Activated CD4-positive, CD25-positive, alpha-beta regulatory T cell treated with anti-CD3 and anti-CD28 coated beads, Interleukin-2, amount 50 U/mL, for 24 hours (primary cell): Measurements from ENCODE around the gene RNF167.
A peak's percentile ranks its signal among the peaks of the same experiment; 100 is the strongest.
"Not testable (repeated sequence)": the region's sequence is repeated elsewhere in the genome, so short reads cannot be mapped to it uniquely, and the experiment has no call there.

Source experiments
- ATAC-seq, 2 donors: fragments of 150-1000 bp; cut with Tn5 transposase; one replicate each; pipeline ENCODE4 v1.10.0; 2021; ENCODE audit warnings: mild to moderate bottlenecking in 1 of 2, moderate library complexity in 1 of 2

RNF167 gene

DNA sequence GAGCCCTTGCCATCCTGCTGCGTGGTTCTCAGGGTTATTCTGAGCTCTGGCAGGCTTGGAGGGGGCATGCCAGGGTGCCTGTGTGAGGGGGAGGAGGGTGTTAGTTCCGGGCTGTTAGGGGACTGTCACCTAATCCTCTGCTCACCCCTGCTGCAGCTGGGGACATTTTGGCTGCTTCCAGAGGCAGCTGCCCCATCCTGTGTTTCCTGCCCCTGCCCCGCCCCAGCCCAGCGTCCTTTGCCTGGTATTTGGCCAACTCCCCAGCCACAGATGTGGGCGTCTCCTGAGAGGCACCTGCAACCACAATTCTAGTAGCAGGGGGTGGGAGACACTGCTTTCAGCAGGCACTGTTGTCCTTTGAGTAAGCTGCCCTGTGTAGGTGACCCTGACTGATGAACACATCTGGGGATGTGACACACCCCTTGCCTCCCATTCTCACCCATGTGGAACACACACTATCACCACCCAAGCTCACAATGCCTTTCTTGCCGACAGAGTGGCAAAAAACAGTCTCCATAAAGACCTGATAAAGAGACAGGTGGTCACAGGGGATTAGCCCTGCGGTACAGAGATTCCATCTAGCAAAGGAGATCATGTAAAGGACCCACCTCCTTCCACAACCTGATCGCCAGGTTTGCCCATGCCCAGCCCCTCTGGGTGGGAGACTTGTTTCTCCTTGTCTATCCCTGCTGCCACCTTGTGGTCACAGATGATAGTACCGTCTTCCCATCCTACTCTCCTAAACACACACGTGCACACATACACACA lies 36.8 kb upstream of the RNF167 start, which contains the start of gene CHRNE:
Gene CHRNE (minus strand): TSS at position 48 of the 768 bp plus-strand sequence. CDS start 35 bp downstream, at position 13.
- ATAC-seq = peak; percentile 27 to 32

DNA sequence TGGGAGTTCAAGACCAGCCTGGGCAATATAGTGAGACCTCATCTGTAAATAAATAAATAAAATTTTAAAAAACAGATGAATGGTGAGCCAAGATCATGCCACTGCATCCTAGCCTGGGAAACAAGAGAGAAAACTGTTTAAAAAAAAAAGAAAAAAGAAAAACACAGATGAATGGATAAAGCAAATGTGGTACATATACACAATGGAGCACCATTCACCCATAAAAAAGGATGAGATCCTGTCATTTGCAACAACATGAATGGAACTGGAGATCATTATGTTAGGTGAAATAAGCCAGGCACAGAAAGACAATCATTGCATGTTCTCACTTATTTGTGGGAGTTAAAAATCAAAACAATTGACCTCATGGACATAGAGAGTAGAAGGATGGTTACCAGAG lies 33.4 kb upstream of the RNF167 start:
- ATAC-seq = not testable (repeated sequence)

DNA sequence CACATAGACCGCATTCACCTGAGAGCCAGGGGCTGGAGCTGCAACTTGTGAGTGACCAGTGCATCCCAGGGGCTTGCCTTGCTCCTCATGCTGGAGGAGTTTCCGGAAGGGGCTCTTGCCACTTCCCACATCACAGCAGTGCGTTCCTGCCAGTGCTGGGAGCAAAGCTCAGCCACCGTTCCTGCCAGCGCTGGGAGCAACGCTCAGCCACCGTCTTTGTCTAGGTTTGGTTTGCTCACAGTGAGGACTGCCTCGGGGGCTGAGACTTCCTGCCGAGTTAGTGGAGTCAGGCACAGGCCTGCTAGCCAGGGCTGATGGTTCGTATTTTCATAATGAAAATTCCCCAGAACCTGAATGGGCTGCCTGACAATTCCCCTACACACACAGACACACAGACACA lies 31.8 kb upstream of the RNF167 start:
- no peak for ATAC-seq

DNA sequence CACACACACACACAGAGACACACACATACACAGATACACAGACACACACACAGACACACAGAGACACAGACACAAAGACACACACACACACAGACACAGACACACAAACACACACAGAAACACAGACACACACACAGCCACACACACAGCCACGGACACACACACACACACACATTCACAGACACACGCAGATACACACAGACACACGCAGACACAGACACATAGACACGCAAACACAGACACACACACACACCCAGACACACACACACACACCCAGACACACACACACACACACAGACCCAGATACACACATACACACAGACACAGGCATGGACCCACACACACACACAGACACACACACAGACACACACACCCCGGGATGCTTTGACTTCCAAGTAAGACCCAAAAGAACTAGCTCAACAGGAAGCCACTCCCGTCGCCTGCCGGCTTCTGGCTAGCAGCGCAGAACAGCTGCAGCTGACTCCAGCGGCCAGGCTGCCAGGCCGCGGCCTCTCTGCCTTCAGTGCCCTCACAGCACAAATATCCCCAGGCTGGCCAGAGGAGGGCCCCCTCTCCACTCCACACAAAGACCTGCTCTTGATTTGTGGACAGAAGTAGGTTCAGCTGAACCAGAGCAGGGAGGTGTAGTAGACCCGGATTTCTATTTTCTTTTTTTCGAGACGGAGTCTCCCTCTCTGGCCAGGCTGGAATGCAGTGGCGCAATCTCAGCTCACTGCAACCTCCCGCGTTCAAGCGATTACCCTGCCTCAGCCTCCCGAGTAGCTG lies 31.2 kb upstream of the RNF167 start:
- peak; percentile 91 to 93 for ATAC-seq

DNA sequence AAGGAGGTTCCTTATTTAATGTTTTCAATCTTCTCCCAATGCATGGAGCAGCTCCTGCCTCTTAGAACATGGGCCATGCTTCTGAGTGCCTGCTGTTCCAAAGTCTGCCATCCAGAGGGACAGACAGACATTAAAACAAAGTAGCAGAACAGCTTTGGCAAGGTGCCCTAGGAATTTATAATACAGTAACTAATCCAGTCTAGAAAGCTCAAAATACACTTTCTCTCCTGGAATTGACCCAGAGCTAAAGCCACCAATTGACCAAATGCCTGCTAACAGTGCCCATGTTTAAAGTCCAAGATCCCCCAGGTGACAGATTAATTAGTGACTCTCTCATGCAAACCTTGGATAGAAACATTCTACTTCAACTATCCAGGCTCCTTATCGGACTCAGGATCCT lies 26.1 kb upstream of the RNF167 start:
- ATAC-seq = no peak

DNA sequence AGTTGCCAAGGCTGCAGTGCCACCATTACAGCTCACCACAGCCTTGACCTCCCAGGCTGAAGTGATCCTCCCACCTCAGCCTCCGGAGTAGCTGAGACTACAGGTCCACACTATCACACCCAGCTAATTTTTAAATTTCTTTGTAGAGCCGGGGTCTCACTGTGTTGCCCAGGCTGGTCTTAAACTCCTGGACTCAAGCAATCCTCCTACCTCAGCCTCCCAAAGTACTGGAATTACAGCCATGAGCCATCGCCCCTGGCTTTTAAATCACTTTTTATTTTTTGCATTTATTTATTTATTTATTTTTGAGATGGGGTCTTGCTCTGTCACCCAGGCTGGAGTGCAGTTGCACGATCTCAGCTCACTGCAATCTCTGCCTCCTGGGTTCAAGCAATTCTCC lies 25.5 kb upstream of the RNF167 start:
- ATAC-seq = not testable (repeated sequence)

DNA sequence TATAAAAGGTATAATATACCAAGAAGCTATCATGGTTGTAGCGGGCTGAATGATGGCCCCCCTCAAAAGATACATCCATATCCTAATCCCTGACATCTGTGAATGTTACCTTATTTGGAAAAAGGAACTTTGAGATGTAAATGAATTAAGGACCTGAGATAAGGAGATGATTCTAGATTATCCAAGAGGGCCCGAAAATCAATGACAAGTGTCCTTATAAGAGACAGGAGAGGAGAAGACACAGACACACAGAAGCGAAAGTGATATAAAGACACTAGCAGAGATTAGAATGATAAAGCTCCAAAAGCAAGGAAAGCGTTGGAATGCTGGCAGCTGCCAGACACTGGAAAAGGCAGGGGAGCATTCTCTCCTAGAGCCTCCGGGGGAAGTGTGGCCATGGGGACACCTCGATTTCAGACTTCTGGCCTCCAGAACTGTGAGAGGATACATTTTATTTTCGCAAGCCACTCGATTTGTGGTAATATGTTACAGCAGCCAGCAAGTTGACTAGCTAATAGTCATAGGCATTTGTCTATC lies 20.5 kb upstream of the RNF167 start:
- ATAC-seq = no peak

DNA sequence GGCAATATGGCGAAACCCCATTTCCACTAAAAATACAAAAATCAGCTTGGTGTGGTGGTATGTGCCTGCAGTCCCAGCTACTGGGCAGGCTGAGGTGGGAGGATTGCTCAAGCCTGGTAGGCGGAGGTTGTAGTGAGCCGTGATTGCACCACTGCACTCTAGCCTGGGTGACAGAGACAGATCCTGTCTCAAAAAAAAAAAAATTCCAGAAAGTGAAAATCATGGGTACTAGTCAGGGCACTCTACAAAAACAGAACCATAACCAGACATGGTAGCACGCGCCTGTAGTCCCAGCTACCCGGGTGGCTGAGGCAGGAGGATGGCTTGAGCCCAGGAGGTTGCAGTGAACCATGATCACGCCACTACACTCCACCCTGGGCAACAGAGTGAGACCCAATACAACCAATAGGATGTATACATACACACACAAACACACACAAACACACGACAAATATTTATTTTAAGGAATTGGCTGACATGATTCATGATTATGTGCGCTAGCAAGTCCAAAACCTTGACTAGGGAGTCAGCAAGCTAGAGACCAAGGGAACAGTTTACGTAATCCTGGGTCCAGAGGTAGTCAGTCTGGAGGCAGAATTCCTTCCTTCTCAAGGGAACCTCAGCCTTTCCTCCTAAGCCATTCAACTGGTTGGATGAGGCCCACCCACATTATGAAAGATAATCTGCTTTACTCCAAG lies 19.6 kb upstream of the RNF167 start:
- ATAC-seq = no peak

DNA sequence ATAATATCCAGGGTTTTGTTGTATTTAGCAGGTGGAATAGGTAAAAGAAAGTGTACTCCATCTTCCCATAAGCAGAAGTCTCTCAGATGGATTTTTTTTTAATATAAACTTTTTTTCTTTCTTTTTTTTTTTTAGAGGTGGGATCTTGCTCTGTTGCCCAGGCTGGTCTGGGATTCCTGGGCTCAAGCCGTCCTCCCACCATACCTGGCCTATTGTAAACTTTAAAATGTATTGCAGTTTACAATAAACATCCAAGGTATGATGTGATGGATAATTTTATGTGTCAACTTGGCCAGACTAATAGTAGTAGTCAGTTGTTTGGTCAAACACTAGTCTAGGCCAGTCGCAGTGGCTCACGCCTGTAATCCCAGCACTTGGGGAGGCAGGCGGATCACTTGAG lies 18.7 kb upstream of the RNF167 start:
- ATAC-seq = no peak

DNA sequence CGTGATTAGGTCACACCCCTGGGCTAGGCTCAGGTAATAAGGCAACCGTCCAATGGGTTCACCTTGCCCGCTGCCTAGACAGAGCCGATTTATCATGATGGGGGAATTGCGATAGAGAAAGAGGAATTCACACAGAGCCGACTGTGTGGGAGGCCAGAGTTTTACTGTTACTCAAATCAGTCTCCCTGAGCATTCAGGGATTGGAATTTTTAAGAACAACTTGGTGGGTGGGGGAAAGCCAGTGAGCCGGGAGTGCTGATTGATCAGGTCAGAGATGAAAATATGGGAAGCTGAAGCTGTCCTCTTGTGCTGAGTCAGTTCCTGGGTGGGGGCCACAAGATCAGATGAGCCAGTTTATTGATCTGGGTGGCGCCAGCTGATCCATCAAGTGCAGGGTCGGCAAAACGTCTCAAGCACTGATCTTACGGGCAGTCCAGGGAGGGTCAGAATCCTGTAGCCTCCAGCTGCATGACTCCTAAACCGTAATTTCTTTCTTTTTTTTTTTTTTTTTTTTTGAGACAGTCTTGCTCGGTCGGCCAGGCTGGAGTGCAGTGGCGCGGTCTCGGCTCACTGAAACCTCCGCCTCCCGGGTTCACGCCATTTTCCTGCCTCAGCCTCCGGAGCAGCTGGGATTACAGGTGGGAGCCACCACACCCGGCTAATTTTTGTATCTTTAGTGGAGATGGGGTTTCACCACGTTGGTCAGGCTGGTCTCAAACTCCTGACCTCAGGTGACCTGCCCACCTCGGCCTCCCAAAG lies 13.3 kb upstream of the RNF167 start:
- ATAC-seq = not testable (repeated sequence)

DNA sequence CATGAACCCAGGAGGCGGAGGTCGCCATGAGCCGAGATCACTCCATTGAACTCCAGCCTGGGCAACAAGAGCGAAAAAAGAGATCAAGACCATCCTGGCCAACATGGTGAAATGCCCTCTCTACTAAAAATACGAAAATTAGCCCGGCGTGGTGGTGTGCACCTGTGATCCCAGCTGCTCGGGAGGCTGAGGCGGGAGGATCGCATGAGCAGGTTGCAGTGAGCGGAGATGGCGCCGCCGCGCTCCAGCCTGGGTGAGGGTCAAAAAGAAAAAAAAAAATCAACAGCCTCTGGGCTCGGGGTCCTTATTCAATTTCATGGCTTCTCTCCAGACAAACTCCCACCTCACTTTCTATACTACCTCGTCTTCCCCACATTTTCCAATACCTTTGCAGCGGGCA lies 11.2 kb upstream of the RNF167 start:
- ATAC-seq = no peak

DNA sequence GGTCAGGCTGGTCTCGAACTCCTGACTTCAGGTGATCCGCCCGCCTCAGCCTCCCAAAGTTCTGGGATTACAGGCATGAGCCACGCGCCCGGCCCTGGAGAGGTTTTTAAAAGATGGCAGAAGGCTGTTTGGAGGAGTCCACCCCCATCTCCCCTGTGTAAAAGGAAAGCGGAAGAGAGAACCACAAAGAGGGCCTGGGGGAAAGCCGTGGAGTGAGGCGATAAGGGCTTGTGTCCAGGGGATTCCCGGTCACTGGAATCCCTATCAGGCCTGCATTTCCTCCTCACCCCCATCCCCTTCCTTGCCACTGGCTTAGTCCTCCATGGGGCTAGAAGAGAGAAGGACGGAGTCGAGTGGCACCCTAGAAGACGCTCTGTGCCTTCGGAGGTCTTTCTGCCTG lies 8.1 kb upstream of the RNF167 start, which contains the start of gene GP1BA:
Gene GP1BA (plus strand): TSS at position 315 of the 400 bp plus-strand sequence. CDS start 328 bp downstream, outside the sequence.
- ATAC-seq = no peak

DNA sequence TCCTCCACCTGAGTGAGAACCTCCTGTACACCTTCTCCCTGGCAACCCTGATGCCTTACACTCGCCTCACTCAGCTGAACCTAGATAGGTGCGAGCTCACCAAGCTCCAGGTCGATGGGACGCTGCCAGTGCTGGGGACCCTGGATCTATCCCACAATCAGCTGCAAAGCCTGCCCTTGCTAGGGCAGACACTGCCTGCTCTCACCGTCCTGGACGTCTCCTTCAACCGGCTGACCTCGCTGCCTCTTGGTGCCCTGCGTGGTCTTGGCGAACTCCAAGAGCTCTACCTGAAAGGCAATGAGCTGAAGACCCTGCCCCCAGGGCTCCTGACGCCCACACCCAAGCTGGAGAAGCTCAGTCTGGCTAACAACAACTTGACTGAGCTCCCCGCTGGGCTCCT lies 7.3 kb upstream of the RNF167 start:
- no peak for ATAC-seq

DNA sequence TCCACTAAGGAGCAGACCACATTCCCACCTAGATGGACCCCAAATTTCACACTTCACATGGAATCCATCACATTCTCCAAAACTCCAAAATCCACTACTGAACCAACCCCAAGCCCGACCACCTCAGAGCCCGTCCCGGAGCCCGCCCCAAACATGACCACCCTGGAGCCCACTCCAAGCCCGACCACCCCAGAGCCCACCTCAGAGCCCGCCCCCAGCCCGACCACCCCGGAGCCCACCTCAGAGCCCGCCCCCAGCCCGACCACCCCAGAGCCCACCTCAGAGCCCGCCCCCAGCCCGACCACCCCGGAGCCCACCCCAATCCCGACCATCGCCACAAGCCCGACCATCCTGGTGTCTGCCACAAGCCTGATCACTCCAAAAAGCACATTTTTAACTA lies 6.4 kb upstream of the RNF167 start:
- no peak for ATAC-seq

DNA sequence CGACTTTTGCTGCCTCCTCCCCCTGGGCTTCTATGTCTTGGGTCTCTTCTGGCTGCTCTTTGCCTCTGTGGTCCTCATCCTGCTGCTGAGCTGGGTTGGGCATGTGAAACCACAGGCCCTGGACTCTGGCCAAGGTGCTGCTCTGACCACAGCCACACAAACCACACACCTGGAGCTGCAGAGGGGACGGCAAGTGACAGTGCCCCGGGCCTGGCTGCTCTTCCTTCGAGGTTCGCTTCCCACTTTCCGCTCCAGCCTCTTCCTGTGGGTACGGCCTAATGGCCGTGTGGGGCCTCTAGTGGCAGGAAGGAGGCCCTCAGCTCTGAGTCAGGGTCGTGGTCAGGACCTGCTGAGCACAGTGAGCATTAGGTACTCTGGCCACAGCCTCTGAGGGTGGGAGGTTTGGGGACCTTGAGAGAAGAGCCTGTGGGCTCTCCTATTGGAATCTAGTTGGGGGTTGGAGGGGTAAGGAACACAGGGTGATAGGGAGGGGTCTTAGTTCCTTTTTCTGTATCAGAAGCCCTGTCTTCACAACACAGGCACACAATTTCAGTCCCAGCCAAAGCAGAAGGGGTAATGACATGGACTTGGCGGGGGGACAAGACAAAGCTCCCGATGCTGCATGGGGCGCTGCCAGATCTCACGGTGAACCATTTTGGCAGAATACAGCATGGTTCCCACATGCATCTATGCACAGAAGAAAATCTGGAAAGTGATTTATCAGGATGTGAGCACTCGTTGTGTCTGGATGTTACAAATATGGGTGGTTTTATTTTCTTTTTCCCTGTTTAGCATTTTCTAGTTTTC lies 5.7 kb upstream of the RNF167 start:
- ATAC-seq = no peak

DNA sequence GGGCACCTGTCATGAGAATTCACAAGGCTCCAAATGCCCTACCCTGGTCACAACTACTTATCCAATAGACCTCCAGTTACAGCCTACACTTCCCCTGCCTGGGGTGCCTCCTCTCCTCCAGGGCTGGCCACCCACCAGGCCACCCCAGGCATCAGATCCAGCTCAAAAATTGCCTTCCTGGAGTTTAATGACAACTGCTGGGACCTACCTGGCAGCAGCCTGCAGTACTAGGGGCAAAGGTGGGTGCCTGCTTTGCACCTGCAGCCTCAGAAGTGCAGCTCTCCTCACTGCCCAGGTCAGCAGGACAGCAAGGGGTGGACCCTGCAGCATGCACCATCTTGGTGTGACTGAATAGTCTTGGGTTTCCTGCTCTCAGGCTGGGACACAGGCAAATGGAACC lies 4.4 kb upstream of the RNF167 start:
- ATAC-seq = no peak

DNA sequence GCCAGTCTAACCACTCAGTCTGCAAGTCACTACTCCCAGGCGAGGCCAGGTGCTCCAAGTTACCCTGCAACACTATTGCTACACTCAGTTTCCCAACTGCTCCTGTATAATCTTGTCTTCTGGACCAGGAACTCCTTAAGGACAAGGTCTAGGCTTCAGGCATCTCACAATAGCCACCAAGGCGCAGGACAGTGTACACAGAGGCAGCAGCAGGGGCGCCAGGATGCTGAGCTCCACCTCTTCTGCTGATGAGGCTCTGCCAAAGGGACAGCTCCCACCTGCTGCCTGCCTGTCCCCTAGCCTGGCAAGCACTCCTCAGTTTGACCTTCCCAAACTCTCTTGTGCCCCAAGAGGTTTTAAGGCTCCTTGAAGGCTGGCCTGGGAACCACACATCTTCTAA lies 3.6 kb upstream of the RNF167 start:
- ATAC-seq = no peak

DNA sequence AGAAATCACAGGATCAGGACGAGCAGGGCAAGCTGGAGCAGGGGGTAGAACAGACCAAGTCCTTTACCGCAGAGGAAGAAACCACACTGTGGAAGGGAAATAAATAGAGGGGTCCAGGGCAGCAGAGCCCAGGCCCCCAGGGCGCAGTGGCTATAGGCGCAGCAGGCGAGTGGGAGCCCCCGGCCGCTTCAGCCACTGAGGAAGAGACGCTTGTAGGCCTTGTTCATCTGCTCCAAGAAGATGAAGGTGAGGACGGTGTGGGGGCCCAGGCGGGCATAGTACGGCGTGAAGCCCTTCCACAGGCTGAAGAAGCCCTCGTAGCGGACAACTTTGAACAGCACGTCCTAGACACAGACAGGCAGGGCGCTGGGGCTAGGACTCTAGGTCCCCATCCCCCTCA lies 2.5 kb upstream of the RNF167 start:
- ATAC-seq = no peak

DNA sequence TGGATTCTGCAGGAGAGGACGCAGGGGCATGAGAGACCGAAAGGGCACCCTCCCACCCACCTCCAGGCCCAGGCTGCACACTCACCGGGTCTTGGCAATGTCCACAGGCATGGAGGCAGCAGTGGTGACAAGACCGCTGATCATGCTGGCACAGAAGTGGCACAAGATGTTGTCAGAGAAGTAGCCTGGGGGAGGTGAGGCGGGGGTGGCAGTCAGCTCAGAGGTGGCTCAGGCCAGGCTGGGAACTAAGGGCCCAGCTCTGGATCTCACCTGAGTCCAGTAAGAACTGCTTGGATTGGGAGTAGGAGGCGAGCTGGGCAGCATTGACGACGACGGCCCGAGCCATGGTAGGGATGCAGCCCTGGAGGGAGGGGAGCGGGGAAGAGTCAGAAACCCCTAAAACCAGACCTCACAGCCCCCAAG lies 2.0 kb upstream of the RNF167 start:
- no peak for ATAC-seq

DNA sequence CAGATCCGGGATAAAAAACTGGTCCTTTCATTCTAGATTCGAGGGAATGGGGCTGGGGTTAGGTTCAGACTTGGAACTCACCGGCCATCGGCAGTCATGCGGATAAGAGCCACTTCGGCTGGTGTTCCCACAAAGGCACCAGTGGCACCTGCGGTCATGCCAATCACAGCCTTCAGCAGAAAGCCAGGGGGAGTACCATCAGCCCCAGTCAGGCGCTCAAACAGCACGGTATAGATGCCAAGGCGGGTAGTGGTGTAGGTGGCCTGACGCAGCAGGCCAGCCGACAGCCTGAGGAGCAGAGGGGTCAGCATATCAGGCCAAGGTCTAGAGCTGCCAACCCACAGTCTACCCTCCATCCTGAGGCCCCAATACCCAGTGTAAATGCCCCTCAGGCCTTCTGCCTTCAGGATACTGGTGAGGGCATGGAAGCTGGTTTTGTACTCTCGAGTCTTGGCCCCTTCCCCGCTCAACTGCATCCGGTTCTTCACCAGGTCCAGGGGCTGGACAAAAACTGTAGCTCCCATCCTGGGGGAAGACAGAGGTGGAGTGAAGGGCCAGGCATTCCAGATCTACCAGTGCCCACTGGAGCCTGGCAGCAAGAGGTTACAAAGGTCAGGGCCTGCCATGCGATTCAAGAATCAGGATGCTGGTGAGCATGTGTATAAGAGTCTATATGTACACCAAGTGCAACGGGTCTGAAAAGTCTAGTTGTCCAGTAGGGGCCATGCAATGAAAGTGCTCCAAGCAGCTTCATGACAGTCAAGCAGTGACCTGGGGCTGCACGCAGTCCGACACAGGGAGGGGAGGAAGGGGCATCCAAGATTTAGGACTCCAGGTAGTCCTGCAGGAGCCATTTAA lies 1.2 kb upstream of the RNF167 start:
- ATAC-seq = no peak

DNA sequence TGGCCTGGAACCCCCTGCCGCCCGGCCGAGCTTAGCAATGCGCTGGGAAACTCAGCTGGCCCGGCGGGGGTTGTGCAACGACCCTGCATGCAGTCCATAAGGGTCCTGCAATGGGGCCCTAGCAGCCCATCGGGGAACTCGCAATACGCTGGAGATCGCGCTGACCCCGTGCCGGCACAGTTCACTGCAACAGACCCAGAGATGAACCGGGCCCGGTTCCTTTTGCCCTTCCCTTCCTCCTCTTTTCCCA lies 597 bp upstream of the RNF167 start:
- ATAC-seq = peak; percentile 0
